ENCODE data around the gene CHSY1. TPM values are rescaled to one million over a fixed set of nuclear protein-coding genes. Genes with fewer than 3 reads are reported as not detected.

Gene CHSY1
- total RNA-seq, 2 donors from 2014 or later, result 10.6 to 11.7 TPM

- intact Hi-C loops (cut with DNase I, micrococcal nuclease), result no loop called here
- ATAC-seq, result no peak
- no peak for DNase-seq
These were observed 69.6 kb downstream of the CHSY1 start for GRCh38 chr15:101182215-101182614.

GRCh38 chr15:101181349-101181748, 70.5 kb downstream of the CHSY1 start:
- no peak for DNase-seq
- ATAC-seq, result no peak
- intact Hi-C loops (cut with DNase I, micrococcal nuclease), result no loop called here

GRCh38 chr15:101180620-101181307, 71.1 kb downstream of the CHSY1 start:
- intact Hi-C loops (cut with DNase I, micrococcal nuclease), result no loop called here
- no peak for DNase-seq
- peak; percentile 87 for ATAC-seq

- intact Hi-C loops (cut with DNase I, micrococcal nuclease), result no loop called here
- no peak for DNase-seq
- ATAC-seq, result no peak
These were observed 72.3 kb downstream of the CHSY1 start for GRCh38 chr15:101179341-101180153.

GRCh38 chr15:101178931-101179330, 72.9 kb downstream of the CHSY1 start:
- intact Hi-C loops (cut with DNase I, micrococcal nuclease), result no loop called here
- DNase-seq, result no peak
- ATAC-seq, result no peak

- ATAC-seq, result no peak
- no peak for DNase-seq
- intact Hi-C loops (cut with DNase I, micrococcal nuclease), result no loop called here
These were observed 73.4 kb downstream of the CHSY1 start for GRCh38 chr15:101178479-101178878.

- DNase-seq (no peak), ATAC-seq (no peak)
These were observed 74.0 kb downstream of the CHSY1 start for GRCh38 chr15:101177866-101178265.

GRCh38 chr15:101176625-101177024, 75.2 kb downstream of the CHSY1 start:
- DNase-seq (no peak), ATAC-seq (no peak)
- intact Hi-C loops (cut with DNase I, micrococcal nuclease), result no loop called here

More at GRCh38 chr15:101177866-101178265, 74.0 kb downstream of the CHSY1 start:
- intact Hi-C loops (cut with DNase I, micrococcal nuclease), result no loop called here

- ATAC-seq, result no peak
- no peak for DNase-seq
- intact Hi-C loops (cut with DNase I, micrococcal nuclease), result no loop called here
These were observed 76.4 kb downstream of the CHSY1 start for GRCh38 chr15:101175401-101175800.

GRCh38 chr15:101174152-101174920, 77.5 kb downstream of the CHSY1 start:
- intact Hi-C loops (cut with DNase I, micrococcal nuclease), result no loop called here
- DNase-seq (no peak), ATAC-seq (no peak)

GRCh38 chr15:101173233-101174119, 78.4 kb downstream of the CHSY1 start:
- intact Hi-C loops (cut with DNase I, micrococcal nuclease), result no loop called here
- DNase-seq, result no peak
- no peak for ATAC-seq

GRCh38 chr15:101172501-101173071, 79.3 kb downstream of the CHSY1 start:
- DNase-seq (no peak), ATAC-seq (no peak)
- intact Hi-C loops (cut with DNase I, micrococcal nuclease), result no loop called here

GRCh38 chr15:101171954-101172353, 79.9 kb downstream of the CHSY1 start:
- DNase-seq, result no peak
- ATAC-seq, result no peak
- intact Hi-C loops (cut with DNase I, micrococcal nuclease), result no loop called here

GRCh38 chr15:101170568-101171350, 81.1 kb downstream of the CHSY1 start:
- ATAC-seq (no peak), DNase-seq (no peak)
- intact Hi-C loops (cut with DNase I, micrococcal nuclease), result no loop called here

- ATAC-seq (no peak), DNase-seq (no peak)
- intact Hi-C loops (cut with DNase I, micrococcal nuclease), result no loop called here
These were observed 82.3 kb downstream of the CHSY1 start for GRCh38 chr15:101169495-101170071.

GRCh38 chr15:101168898-101169494, 82.9 kb downstream of the CHSY1 start:
- intact Hi-C loops (cut with DNase I, micrococcal nuclease), result no loop called here
- no peak for DNase-seq
- no peak for ATAC-seq

- intact Hi-C loops (cut with DNase I, micrococcal nuclease), result no loop called here
- ATAC-seq (peak; percentile 54), DNase-seq (peak in 1 of 2 donors; percentile 56)
These were observed 83.4 kb downstream of the CHSY1 start for GRCh38 chr15:101168463-101168824.

All from left colon (tissue), 2 donors.